ENCODE measurements around the gene MIAT.
"Not testable (repeated sequence)": the region's sequence is repeated elsewhere in the genome, so short reads cannot be mapped to it uniquely, and the experiment has no call there.

MIAT gene

DNA sequence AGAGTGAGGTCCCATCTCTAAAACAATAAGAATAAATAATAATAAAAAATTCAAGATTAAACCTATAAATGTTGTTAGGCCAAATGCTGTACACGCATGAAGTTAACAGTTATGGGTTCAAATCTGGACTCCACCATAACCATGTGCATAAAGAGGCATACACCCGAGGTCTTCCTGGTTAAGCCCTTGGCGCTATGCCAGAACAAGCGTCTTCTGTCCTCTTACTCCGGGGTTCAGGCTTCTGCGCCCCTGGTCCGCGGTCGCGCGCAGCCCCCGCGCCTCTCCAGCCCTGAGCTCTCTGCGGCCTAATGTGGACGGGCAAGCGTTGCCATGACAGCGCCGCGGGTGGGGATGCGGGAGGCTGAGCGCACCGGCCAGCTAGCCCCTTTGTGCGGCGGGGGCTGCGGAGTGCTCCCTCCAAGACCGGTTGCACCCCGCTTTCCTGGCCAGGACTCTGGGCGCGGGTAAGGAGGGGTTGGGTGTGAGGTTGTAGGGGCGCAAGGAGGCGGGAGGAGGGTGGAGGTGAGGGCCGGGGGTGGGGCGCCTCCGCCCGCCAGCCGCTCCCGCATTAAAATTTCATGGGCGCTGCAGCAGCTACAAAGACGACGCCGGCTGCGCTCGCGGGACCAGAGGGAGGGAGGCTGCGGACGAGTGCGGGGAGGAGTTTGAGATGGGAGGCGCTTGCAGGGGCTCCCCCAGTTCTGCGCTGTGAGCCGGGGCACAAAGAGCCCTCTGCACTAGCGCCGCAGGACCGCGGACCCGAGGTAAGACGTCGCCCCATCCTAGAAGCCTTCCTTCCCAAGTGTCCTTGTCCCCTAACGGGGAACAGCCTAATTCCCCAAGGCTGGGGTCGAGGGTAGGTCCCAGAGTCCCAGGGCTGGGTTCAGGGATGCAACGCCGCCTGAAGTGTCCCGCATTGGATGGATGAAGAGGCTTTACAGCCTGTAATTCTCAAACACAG, at the start of gene MIAT:
Gene MIAT (plus strand): TSS at position 698 of the 961 bp plus-strand sequence.
- DNase-seq, result no peak

DNA sequence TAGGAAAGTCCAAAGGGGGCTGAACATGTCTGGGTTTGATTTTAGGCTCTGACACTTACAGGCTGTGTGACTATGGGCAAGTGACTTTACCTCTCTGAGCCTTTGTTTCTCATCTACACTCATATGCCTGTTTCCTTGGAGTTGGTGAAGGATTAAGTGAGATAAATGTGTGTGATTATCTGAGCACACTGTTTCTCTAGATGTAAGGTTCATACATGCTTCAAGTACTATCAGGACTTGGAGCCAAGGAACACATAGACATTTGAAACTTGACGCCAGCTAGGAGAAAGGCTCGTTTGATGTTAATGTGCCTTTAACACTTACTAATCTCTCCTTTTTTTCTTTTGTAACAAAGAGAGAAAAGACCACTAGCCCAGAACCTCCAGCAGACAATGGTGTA, 49.3 kb upstream of the MIAT start:
- DNase-seq, result no peak

DNA sequence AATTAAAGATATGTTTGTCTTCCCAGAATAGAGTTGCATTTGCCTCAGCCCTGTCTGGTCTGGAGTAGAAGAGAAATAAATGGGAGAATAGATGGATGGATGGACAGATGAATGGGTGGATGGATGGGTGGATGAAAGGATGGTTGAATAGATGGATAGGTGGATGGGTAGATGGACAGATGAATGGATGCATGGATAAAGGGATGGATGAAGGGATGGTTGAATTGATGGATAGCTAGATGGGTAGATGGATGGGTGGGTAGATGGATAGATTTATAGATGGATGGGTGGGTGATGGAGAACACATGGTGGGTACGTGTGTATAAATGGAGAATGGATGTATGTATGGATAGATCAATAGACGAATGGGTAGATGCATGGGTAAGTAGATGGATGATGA, 48.1 kb upstream of the MIAT start:
- no peak for DNase-seq

DNA sequence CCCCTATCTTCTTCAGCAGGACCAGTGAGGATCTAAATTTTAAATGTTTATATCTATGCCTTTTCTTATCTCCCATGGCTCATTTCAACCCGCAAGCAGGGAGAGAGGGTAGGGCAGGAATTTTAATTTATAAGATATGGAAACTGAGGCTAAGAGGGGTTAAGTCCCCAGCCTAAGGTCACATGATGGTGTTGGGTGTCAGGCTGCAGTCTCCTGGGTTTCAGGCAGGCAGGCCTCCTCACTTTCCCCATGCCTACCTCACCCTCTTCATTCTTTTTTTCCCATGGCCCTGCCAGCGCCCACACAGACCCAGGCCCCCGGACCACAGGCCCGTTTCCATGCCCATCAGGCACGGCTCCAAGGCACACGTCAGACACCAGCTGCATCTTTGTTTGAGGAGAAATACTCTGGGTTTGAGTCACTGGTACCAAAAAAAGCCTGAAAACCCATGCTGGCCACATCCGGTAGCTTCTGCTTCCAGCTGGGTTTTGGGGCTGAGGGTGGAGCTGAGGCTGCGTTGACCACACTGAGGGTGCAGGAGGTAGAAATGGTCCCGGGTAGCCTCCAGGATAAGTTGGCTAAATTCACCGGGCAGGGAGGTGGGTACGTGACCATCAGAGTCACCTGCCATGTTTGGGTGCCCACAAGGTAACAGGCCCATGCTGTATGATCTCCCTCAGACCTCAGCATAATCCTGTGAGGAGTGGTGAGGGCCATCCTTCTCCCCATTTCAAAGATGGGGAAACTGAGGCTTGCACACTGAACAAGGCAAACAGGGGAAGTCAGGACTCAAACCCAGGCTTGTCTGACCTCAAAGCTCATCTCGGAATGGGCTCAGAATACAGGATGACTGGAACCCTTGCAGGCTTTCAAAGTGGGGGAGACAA, 47.1 kb upstream of the MIAT start:
- DNase-seq, result no peak

DNA sequence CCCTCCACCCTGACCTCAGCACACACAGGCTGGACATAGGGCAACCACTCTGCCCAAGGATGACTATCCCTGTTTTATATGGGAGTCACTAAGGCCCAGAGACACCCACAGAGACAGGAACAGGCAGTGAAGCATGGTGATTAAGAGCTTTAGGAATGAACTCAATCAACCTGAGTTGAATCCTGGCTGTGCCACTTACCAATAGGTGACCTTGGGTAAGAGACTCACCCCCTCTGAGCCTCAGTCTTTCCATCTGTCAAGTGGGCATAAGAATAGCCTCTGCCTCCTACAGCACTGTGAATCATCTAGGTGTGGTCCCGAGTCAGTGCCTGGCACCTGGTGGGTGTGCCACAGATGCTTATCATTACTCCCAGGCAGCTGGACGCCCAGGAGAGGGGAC, 46.4 kb upstream of the MIAT start:
- DNase-seq, result no peak

DNA sequence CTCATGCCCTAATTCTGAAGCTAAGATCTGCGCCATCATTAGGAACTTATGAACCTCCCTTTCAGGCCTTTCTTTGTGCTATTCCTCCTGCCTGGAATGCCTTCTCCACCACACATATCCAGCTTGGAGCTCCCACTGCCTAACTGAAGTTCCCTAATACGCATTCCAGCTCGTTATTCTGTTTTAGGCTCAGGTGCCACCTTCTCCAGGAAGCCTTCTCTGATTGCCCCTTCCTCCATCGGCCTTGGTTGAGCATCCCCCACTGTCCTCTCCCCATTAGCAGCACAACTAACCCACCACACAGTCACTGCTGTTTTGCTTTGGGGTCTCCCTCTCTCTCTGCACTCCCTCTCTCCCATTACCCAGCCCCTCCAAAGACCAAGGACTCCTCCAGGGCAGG, 44.7 kb upstream of the MIAT start:
- DNase-seq, result no peak

DNA sequence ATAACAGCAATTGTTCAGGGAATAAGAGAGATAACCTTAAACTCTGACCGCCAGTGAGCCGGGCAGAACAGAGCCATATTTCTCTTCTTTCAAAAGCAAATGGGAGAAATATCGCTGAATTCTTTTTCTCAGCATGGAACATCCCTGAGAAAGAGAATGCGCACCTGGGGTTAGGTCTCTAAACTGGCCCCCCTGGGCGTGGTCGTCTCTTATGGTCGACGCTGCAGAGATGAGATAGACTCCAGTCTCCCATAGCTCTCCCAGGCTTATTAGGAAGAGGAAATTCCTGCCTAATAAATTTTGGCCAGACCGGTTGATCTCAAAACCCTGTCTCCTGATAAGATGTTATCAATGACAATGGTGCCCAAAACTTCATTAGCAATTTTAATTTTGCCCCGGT, 43.6 kb upstream of the MIAT start:
- DNase-seq, result not testable (repeated sequence)

DNA sequence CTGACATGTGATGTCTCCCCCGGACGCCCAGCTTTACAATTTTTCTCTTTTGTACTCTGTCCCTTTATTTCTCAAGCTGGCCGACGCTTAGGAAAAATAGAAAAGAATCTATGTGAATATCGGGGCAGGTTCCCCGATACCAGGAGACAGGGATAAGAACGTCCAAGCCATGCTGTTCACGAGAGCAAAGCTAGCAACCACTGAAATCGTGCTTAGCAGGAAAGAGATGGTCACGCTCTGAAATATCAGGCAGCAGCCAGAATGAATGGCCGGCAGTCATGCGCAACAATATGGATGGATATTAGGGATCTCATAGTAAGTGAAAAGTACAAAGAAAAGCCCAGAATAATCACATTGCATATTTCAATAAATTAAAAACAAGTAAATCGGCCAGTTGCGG, 43.1 kb upstream of the MIAT start:
- DNase-seq, result no peak

DNA sequence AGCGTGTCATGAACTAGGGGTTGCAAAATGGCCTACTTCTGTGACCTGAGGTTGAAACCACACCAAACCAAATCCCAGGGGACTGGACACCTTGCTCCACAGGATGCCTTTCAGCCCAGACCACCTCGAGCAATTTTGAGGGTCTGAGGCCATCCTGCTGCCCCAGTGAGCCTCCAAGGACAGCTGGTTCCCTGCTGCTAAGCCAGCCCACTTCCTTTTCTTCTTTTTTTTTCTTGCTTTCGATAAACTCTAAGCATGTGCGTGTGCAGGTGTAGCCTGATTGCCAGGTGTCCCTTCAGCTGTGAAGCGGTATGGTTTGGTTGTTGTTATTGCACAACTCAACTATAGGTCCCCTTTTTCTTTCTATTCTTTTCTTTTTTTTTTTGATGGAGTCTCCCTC, 42.2 kb upstream of the MIAT start:
- no peak for DNase-seq

DNA sequence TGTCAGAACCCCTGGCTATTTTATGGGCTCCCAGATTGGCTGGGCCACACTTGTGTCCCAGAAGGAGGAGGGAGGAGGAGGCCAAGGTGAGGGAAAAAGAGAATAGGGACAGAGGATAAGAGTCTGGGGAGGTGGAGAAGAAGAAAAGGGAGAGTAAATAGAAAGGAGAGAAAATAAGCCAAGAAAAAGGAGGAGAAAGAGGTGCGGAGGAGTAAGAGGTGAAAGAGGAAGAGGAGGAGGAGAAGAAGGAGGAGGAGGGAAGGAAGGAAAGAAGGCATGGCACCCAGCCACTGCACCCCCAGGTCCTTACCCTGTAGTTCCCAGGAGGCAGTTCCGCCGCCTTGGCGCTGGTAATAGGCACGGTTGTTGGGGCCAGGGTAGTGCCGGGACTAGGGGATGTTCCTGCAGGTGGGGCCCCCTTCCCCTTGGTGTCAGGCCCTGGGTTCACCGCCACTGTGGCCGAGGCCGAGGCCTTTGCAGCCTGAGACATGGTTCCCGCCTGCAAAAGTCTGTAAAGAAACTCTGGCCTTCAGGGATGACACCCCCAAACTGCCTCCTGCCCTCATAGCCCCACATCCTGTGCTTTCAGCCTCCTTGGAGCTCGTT, 41.5 kb upstream of the MIAT start:
- DNase-seq, result no peak

DNA sequence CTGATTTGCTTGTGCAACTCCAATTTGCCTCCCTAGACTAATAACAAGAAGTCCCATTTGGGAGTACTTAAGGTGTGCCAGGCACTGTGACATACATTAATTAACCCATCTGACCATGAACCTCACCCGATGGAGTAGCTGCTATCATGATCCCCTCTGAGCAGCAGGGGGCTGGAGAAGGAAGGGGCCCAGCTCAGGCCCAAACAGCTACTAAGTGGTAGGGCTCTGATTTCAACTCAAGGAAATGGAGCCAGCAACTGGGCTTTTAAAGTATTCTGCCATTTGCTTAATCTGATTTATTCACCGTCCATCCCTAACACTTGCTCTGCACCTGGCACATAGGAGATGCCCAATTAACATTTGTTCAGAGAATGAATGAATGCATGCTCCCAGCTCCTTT, 40.7 kb upstream of the MIAT start:
- no peak for DNase-seq

DNA sequence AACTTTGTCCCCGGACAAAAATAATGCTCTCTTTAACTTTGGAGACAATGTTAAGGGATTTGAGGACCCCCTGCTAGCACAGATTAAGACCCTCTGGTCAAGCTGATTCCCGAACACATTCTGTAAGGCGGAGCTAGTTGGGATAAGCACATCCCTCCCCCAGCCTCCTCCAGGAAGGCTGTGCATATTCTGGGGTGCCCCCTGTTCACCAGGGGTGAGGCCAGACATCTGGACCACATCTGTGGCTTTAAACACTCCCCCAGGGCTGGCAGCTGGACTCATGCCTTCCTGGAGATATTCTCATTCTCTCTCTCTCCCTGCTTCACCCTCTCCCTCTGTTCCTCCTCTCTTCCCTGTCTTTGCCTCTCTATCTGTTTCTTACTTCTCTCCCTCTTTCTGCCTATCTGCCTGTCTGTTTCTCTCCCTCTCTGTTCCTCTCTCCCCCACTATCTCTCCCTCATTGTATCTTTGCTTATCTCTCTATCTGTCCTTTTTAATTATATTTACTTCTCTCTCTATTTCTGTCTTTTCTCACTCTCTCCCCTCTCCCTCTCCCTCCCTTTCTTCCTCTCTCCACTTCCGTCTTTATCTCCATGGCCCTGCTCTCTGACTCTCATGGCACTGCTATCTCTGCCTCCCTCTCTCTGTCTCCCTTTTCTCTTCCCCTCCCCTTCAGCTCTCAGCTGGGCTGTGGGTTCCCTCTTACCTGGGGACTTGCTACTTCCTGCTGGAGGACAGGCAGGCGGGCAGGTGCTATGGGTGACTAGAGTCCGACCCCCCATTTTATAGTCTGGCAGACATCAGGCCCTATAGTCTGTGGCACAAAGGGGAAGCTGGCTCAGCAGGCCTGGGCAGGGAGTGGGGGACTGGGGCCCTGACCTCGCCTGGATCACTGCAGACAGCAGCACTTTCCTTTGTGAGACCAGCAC, 39.9 kb upstream of the MIAT start, which contains the start of gene CRYBB1:
Gene CRYBB1 (minus strand): TSS at position 757 of the 929 bp plus-strand sequence. CDS start 1,708 bp downstream, outside the sequence.
- no peak for DNase-seq

DNA sequence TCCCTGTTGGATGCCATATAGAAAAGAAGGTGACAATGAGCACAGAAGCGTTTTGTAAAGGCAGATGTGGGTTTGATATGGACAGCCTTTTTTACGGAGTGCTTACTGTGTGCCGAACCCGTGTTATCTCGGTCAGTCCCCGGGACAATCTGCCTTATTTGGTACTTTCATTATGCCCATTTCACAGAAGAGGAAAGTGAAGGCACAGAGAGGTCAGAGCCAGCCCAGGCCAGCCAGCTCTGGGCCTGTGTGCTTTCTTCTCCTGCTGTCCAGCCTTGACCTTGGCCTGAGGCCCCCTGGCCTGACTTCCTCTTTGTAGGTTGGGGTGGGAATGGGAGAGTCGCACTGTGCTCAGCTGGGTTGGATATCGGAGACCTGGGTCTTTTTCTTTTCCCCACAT, 38.9 kb upstream of the MIAT start:
- no peak for DNase-seq

DNA sequence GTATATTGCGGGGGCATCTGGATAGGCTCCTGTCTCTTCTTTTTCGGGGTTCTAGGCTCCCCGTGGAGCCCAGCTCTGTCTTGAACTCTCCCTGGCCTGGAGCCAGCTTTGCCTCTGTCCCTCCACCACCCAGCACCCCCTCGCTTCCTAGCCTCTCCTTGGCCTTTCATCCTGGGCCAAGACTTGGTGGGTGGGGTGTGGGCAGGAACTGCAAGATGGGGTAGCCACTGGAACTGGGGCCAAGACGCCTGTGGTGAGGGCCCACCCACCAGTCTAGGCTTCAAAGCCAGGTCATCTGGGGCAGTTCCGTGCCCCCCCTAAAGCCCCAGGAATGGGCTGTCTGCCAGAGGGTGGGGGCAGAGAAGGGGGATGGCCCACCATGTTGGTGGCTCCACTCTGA, 37.9 kb upstream of the MIAT start:
- no peak for DNase-seq

DNA sequence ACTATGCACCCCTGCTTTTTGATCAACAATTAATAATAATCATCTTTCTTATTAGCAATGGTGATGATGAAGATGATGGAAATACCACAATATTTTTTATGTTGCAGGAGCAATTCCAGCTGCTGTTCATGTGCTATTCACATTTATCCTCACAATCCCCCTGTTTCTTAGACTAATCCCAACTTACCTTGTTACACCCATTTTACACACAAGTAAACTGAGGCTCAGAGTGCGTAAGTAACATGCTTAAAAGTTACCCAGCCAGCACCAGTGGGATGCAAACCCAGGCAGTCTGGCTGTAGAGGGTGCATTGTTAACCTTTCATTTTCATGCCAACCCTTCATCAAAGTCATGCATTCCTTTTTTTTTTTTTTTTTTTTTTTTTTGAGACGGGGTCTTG, 37.2 kb upstream of the MIAT start:
- DNase-seq, result no peak

DNA sequence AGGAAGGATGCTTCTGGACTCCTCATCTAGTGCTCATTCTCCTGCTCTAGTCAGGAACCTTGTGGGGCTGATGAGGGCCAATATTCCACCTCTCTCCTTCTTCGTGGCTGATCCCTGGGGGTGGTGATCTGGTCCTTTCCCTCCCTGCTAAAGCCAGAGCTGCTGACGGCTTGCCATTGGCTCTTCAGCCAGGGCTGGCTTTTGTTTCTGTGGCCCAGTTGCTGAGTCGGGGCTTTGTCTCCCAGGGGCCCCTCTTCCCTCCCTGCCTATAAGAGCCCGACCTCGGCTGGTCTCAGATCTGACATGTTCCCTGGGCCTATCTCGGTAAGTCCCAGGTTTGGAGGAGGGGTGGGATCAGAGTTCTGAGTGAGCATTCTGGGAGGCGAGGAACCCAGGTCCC, 35.7 kb upstream of the MIAT start, which contains the start of gene CRYBA4:
Gene CRYBA4 (plus strand): TSS at position 301 of the 400 bp plus-strand sequence. CDS start 634 bp downstream, outside the sequence.
- DNase-seq, result no peak

DNA sequence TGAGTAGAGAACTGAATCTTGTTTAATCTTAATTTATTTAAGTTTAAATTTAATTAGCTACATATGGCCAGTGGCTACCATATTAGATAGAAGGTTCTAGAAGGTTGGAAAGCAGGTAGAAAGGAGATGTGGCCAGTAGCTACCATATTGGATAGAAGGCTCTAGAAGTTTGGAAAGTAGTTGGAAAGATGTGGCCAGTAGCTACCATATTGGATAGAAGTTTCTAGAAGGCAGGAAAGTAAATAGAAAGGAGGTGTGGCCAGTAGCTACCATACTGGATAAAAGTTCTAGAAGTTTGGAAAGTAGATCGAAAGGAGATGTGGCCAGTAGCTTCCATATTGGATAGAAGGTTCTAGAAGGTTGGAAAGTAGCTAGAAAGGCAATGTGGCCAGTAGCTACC, 33.4 kb upstream of the MIAT start:
- no peak for DNase-seq

DNA sequence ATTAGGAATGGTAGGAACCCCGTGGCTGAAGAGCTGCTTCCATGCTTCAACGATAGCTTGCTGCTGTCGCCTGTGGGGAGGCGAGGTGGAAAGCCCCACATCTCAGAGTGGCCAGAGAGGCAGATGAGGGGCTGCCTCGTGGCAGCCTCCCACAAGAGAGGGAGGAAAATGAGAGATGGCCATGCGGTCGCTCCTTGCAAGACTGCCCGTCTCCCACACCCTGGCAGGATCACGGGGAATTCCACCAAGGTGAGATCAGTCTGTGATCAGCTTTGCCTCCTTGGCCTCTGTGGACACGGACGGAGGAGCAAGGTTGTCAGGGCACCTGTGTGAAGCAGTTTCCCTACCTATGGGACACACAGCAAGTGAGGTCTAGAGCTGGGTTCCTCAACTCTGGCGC, 32.6 kb upstream of the MIAT start:
- DNase-seq, result no peak

DNA sequence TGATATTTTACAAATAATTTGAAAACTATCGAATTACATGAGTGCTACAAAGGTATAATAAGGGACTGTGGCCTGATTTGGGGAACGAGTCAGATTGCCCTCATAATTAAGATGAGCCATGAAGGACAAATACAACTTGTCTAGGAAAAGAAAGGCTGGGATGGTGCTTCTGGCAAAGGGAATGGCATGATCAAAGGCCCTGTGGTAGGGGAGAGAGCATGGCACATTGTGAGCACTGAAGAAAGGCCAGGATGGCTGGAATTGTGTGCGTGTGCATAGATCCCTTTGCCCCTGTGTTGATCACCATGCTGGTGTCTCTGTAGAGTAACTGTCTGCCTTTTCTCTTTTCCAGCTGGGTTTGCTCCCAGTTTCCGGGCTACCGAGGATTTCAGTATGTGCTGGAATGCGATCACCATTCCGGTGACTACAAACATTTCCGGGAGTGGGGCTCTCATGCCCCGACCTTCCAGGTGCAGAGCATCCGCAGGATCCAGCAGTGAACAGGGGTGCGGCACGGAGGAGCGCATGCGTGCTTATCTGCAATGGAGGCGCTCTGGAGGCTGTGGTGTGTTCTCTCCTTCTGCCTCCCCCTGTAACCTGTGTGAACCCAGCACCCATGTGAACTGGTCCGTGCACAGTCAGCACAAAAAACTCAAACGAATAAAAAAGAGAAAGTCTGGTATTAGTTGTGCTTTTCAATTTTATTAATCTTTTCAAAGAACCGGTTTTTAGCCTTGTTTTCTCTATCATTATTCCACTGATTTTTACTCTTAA, 27.2 kb upstream of the MIAT start:
- DNase-seq, result no peak

DNA sequence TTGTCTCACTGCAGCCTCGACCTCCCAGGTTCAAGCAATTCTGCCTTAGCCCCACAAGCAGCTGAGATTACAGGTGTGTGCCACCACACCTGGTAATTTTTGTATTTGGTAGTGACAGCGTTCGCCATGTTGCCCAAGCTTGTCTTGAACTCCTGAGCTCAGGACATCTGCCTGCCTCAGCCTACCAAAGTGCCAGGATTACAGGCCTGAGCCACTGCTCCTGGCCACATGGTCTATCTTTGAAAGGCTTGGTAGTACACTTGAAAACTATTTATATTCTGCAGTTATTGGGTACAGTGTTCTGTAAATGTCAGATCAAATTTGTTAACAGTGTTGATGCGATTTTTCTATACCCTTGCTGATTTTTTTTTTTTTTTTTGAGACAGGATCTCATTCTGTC, 26.1 kb upstream of the MIAT start:
- no peak for DNase-seq
